Stomach smooth muscle (tissue), 2 donors: ENCODE data around the gene DHRS7.
A peak's percentile ranks its signal among the peaks of the same experiment; 100 is the strongest.

Source experiments
- H3K27ac ChIP-seq: one replicate; pipeline ENCODE4 v1.7.0; 2013; ENCODE audit warnings: mild to moderate bottlenecking, low read length, inconsistent platforms
- H3K27me3 ChIP-seq, 2 donors: one replicate each; pipeline ENCODE4 v1.7.0; 2013; ENCODE audit warnings: low read length in 2 of 2; ENCODE audit not compliant: insufficient read depth in 2 of 2, control insufficient read depth in 1 of 2
- H3K36me3 ChIP-seq, 2 donors: one replicate each; pipeline ENCODE4 v1.7.0; 2013; ENCODE audit warnings: low read length in 2 of 2; ENCODE audit not compliant: control insufficient read depth in 2 of 2, insufficient read depth in 2 of 2
- H3K4me1 ChIP-seq: one replicate; pipeline ENCODE4 v1.7.0; 2013; ENCODE audit warnings: low read length; ENCODE audit not compliant: control insufficient read depth, insufficient read depth
- H3K4me3 ChIP-seq, 2 donors: one replicate each; pipeline ENCODE4 v1.7.0; 2013; ENCODE audit warnings: low read length in 2 of 2
- H3K9ac ChIP-seq, 2 donors: one replicate each; pipeline ENCODE4 v1.7.0; 2013; ENCODE audit warnings: low read length in 2 of 2, mild to moderate bottlenecking in 1 of 2
- H3K9me3 ChIP-seq, 2 donors: one replicate each; pipeline ENCODE4 v1.7.0; 2013; ENCODE audit warnings: low read length in 2 of 2; ENCODE audit not compliant: control insufficient read depth in 2 of 2
- donor health status: healthy.
- donor health status: Pancreatic carcinoma.

The DHRS7 gene

DNA sequence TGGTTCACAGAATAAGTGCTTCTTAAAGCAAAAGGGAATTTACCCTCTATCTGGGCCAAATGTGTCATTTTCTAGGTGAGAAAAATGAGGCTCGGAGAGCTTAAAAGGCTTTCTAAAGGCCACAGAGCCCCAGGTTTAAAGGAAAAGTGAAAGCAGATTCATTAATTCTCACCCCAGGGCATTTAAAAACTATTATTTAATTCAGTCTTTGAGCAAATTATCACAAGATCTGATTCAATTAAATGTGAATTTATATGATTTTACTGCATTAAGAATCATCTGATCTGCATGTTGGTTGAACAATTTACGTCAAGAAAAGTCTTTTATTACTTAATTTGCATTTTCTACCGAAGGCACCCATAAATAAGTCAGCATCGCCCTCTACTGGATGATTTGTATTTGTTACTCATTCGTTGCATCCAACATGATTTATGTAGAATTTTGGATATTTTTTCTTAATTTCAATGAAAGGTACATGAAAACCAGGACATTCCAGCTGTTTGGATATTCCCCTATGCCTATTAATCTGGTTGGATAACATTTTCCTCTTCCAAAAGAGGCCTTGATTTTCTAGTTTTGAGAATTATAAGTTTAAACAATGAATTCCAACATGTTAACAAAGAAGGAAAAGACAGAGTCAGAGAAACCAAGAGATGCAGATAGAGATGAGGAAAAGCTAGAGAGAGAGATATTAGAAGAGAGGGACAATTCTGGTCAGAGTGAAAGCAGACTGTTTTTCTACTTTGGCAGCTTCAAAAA, 19.1 kb upstream of the DHRS7 start:
- Histone ChIP-seq H3K36me3 (no peaks in the 10 kb centered on the region), H3K9me3 (no peaks in the 10 kb centered on the region), H3K9ac (peak overlapping the region; percentile 21 to 77), H3K4me3 (peak overlapping the region; percentile 59 to 69), H3K4me1 (peaks cover 3% of the 10 kb centered on the region), H3K27ac (no peak overlapping the region), H3K27me3 (no peaks in the 10 kb centered on the region)

DNA sequence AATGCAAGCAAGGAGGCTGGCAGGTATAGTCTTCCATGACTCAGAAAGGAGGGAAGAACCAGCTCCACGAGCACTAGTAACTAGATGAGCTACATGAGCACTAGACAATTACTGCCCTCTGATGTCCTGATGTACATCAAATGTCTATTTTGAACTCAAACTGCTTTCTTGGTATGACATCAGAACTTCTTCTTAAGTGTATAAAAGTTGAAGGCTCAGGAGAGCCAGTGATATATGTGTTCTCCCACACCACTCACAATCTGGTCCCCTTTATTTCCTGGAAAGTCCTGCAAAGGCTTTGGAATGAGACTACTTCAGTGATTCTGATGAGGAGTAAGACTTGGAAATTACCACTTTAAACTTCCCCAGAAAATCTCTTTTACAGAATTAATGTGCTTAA, 18.5 kb upstream of the DHRS7 start:
- Histone ChIP-seq H3K36me3 (no peaks in the 10 kb centered on the region), H3K9me3 (no peaks in the 10 kb centered on the region), H3K4me3 (peak overlapping the region; percentile 59 to 69), H3K27ac (no peak overlapping the region), H3K9ac (peak overlapping the region; percentile 21 to 77), H3K27me3 (no peaks in the 10 kb centered on the region), H3K4me1 (peaks cover 4% of the 10 kb centered on the region)

DNA sequence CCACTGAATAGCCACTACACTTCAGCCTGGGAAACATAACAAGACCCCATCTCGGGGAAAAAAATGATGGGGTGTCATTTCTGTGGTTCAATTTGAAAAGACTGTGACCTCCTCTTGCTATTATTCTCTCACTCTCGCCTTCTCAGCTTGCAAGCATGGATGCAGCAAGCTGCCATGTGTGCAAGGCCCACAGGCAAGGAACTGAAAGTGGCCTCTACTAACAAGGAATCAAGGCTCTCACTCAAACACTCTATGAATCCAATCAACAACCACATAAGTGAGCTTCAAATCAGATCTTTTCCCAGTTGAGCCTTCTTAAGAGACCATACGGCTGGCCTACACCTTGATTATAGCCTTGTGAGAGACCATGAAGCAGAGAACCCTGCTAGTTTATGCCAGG, 17.9 kb upstream of the DHRS7 start:
- no peaks in the 10 kb centered on the region for H3K27me3 ChIP-seq
- no peak overlapping the region for H3K27ac ChIP-seq
- H3K9me3 ChIP-seq: no peaks in the 10 kb centered on the region
- no peak overlapping the region for H3K9ac ChIP-seq
- H3K36me3 ChIP-seq: no peaks in the 10 kb centered on the region
- H3K4me3 ChIP-seq: no peak overlapping the region
- H3K4me1 ChIP-seq: peaks cover 4% of the 10 kb centered on the region

DNA sequence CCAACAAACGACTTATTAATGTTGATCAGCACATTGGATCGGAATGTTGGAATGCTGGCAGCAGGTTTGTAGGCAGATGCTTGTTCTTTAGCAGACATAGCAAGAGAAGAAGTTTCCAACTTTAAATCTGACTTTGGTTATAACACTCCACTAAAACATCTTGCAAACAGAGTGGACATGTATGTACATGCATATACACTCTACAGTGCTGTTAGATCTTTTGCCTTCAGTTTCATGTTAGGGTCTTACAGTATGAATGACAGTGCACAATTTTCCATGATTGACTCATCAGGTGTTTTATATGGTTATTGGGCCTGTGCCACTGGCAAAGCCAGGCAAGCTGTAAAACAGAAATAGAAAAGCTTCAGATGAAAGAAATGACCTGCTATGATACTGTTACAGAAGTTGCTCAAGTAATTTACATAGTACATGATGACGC, 14.3 kb upstream of the DHRS7 start:
- Histone ChIP-seq H3K9ac (no peak overlapping the region), H3K27ac (no peak overlapping the region), H3K4me1 (peaks cover 4% of the 10 kb centered on the region), H3K36me3 (no peaks in the 10 kb centered on the region), H3K4me3 (no peak overlapping the region), H3K9me3 (no peaks in the 10 kb centered on the region), H3K27me3 (no peaks in the 10 kb centered on the region)

DNA sequence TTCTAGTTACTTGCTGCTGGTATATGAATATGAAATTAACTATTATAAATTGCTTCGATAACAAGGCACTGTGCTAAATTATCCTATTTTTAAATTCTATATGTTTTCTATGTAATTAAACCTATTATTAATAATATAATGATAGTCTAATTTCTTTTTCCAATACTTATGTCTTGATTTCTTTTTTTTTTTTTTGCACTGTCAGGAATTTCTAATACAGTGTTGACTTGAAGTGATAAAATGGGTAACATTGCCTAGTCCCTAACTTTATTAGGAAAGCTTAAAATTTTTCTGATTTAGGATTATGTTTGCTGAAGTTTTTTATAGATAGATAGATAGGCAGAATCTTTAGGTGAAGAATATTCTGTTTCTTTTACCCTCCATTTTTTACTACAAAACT, 13.6 kb upstream of the DHRS7 start:
- Histone ChIP-seq H3K4me1 (peaks cover 4% of the 10 kb centered on the region), H3K27ac (no peak overlapping the region), H3K9ac (no peak overlapping the region), H3K27me3 (no peaks in the 10 kb centered on the region), H3K36me3 (no peaks in the 10 kb centered on the region), H3K4me3 (no peak overlapping the region), H3K9me3 (no peaks in the 10 kb centered on the region)

DNA sequence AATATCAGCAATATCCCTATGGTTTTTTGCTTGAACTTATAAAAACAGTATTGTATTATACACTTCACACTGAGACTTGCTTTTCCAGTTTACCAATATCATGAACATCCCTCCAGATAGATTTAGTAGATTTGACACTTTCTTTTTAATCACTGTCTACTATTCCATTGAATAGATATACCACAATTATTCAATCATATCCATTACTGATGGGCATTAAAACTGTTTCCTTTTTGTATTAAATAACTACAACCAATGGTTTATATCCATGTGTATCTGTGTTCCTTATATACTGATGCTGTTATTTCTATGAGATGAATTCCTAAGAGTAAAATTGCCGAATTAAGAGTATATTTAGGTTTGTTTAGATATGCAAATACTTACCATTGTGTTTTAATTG, 13.0 kb upstream of the DHRS7 start:
- peaks cover 4% of the 10 kb centered on the region for H3K4me1 ChIP-seq

DNA sequence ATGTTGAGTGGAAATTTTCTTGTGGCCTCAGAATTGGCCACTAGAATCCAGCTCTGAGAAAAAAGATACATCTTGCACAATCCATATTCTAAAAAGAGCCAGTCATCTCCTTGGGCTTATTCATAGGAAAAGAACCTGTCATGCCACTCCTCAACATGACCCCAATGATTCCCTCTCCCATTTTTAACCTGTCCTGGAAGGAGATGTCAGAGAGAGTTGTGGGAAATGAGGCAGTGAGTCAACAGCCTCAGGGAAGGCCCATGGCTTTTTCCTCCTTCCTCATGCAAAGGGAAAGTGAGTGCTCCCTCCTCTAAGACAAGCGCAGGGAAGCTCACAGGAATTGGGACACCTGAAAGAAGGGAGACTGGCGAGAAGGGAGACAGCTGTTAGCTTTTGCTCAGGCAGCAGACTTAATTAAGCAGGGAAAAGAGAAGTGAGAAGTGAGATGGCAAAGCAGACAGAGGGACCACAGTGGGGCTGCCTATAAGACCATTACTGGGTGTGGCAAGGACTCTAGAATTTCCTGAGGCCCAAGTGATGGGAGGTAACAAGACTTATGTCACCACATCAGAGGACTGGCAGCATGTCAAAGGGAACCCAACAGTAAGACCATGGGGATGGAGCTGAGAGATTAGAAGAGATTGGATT, 10.2 kb upstream of the DHRS7 start:
- Histone ChIP-seq H3K4me1 (peaks cover 4% of the 10 kb centered on the region), H3K9me3 (no peaks in the 10 kb centered on the region), H3K27me3 (no peaks in the 10 kb centered on the region), H3K36me3 (no peaks in the 10 kb centered on the region), H3K9ac (no peak overlapping the region), H3K4me3 (no peak overlapping the region), H3K27ac (no peak overlapping the region)

More for the DNA sequence above, 13.0 kb upstream of the DHRS7 start:
- H3K4me3 ChIP-seq: no peak overlapping the region
- no peaks in the 10 kb centered on the region for H3K9me3 ChIP-seq
- H3K36me3 ChIP-seq: no peaks in the 10 kb centered on the region
- H3K27ac ChIP-seq: no peak overlapping the region
- H3K9ac ChIP-seq: no peak overlapping the region
- no peaks in the 10 kb centered on the region for H3K27me3 ChIP-seq

DNA sequence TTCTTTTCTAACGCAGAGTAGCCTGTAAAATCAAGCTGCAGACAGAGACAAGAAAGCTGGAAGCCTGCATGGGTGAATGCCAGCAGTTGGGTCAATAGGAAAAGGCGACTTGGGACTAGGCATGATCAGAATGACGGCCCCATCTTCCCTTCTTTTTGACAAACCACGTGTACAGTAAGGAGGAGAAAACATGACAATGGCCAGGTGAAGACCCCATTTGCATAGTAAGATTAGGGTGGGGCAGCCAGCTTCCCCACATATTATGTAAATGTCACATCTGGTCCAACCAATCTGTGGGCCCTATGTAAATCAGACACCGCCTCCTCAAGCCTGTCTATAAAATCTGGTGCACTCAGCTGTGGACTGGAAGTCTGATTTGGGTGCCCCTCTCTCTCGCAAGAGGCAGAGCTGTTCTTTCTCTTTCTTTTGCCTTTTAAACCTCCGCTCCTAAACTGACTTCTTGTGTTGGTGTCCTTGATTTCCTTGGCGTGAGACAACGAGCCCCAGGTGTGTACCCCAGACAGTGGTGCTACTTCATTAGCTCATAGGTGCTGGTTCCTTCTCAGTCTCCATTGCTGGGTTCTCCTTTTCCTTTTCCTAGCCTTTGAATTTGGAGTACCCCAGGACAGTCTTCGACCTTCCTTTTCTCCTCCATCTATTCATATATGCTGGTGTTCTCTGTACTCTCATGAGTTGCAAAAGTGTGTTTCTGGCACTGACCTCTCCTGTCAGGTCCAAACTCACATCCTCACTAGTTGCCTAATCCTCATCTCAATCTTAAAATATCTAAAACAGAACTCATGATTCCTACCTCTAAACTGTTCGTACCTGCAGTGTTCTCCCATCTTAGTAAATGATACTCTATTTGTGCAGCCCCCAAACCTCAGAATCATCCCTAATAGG, 9.4 kb upstream of the DHRS7 start:
- H3K27me3 ChIP-seq: no peaks in the 10 kb centered on the region
- no peak overlapping the region for H3K27ac ChIP-seq
- no peaks in the 10 kb centered on the region for H3K36me3 ChIP-seq
- peaks cover 3% of the 10 kb centered on the region for H3K4me1 ChIP-seq
- H3K4me3 ChIP-seq: no peak overlapping the region
- H3K9ac ChIP-seq: no peak overlapping the region
- H3K9me3 ChIP-seq: no peaks in the 10 kb centered on the region

DNA sequence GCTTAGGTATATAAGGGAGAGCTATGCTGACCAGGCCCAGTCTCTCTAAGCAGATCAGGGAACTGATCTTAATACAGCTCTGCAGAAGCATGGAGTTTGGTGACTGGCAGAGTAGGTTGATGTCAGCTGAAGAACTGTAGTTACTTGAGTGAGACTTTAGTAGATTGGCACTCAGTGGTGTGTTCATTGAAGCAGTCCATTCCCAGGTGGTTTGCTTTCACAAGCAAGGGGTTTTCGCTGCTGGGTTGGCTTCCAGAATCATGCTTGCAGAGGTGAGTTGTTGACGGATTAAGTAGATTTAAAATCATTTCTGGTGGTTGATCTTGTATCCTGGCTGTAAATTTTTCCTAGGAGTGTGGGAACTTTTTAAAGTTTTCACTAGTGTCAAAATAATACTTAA, 6.5 kb upstream of the DHRS7 start:
- H3K36me3 ChIP-seq: no peaks in the 10 kb centered on the region

DNA sequence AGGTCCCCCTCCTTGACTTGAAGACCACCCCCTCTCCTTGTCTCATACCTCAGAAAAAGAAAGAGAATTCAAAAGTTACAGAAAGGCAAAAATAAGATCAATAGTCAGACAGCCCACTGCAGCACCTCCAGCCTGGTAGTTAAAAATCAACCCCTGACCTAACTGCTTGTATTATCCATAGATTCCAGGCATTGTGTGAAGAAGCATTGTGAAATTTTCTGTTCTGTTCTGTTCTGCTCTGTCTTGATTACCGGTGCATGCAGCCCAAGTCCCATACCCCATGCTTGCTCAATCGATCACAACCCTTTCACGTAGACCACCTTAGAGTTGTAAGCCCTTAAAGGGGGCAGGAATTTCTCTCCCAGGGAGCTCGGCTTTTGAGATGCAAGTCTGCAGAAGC, 5.8 kb upstream of the DHRS7 start:
- no peak overlapping the region for H3K27ac ChIP-seq
- H3K4me3 ChIP-seq: no peak overlapping the region
- H3K27me3 ChIP-seq: no peaks in the 10 kb centered on the region
- peaks cover 4% of the 10 kb centered on the region for H3K4me1 ChIP-seq
- H3K36me3 ChIP-seq: no peaks in the 10 kb centered on the region
- H3K9me3 ChIP-seq: no peaks in the 10 kb centered on the region
- H3K9ac ChIP-seq: no peak overlapping the region

More for the DNA sequence above, 6.5 kb upstream of the DHRS7 start:
- Histone ChIP-seq H3K27ac (no peak overlapping the region), H3K9ac (no peak overlapping the region), H3K4me1 (no peaks in the 10 kb centered on the region), H3K27me3 (no peaks in the 10 kb centered on the region), H3K4me3 (no peak overlapping the region), H3K9me3 (no peaks in the 10 kb centered on the region)
